ENCODE data around the gene SPSB1. TPM values are rescaled to one million over a fixed set of nuclear protein-coding genes. Genes with fewer than 3 reads are reported as not detected.

Gene SPSB1
- total RNA-seq, 4 donors from 2014 or later, result 12.3 to 29.6 (median 20.7) TPM

GRCh38 chr1:9258629-9259028 is 34.1 kb upstream of the SPSB1 start:
- no peak for DNase-seq
- Histone ChIP-seq H3K4me1 (no peaks in the 10 kb centered on the region), H3K9me3 (no peaks in the 10 kb centered on the region), H3K4me3 (no peak overlapping the region), H3K27ac (no peak overlapping the region), H3K36me3 (no peaks in the 10 kb centered on the region), H3K27me3 (no peaks in the 10 kb centered on the region)
- intact Hi-C loops (cut with DNase I; ENCODE audit: low total_unique reads), result no loop called here
- TF ChIP-seq CTCF (IDR thresholded peaks at IDR 0.05) (no peak), POLR2A (IDR thresholded peaks at IDR 0.05) (no peak)

GRCh38 chr1:9260059-9260766 is 32.5 kb upstream of the SPSB1 start:
- Histone ChIP-seq H3K4me3 (no peak overlapping the region), H3K9me3 (no peaks in the 10 kb centered on the region), H3K27me3 (no peaks in the 10 kb centered on the region), H3K36me3 (no peaks in the 10 kb centered on the region), H3K27ac (no peak overlapping the region), H3K4me1 (no peaks in the 10 kb centered on the region)
- TF ChIP-seq CTCF (IDR thresholded peaks at IDR 0.05), result no peak
- TF ChIP-seq POLR2A (IDR thresholded peaks at IDR 0.05), result no peak
- DNase-seq, result no peak
- intact Hi-C loops (cut with DNase I; ENCODE audit: low total_unique reads), result no loop called here

DNA sequence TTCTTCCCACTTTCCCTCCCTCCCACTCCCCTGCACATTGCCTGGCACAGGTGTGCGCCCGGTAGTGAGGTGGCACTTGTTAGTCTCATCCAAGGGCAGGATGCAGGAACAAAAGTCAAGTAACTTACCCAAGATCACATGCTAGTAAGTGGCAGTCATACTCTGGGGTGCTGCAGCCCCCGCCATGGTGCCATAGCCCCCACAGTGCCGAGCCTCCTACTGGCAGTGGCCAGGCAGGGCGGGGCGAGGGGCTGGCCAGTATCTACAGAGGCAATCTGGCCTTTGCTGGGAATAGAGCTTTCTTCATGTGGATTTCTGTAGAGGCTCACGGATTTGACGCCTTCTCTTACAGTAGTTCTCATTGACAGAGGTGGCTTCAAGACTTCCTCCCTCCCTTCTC is 31.2 kb upstream of the SPSB1 start:
- Histone ChIP-seq H3K4me3 (no peak overlapping the region), H3K27me3 (no peaks in the 10 kb centered on the region), H3K4me1 (no peaks in the 10 kb centered on the region), H3K36me3 (no peaks in the 10 kb centered on the region), H3K27ac (no peak overlapping the region), H3K9me3 (no peaks in the 10 kb centered on the region)
- intact Hi-C loops (cut with DNase I; ENCODE audit: low total_unique reads), result no loop called here
- DNase-seq, result no peak
- TF ChIP-seq POLR2A (IDR thresholded peaks at IDR 0.05) (no peak), CTCF (IDR thresholded peaks at IDR 0.05) (no peak)

DNA sequence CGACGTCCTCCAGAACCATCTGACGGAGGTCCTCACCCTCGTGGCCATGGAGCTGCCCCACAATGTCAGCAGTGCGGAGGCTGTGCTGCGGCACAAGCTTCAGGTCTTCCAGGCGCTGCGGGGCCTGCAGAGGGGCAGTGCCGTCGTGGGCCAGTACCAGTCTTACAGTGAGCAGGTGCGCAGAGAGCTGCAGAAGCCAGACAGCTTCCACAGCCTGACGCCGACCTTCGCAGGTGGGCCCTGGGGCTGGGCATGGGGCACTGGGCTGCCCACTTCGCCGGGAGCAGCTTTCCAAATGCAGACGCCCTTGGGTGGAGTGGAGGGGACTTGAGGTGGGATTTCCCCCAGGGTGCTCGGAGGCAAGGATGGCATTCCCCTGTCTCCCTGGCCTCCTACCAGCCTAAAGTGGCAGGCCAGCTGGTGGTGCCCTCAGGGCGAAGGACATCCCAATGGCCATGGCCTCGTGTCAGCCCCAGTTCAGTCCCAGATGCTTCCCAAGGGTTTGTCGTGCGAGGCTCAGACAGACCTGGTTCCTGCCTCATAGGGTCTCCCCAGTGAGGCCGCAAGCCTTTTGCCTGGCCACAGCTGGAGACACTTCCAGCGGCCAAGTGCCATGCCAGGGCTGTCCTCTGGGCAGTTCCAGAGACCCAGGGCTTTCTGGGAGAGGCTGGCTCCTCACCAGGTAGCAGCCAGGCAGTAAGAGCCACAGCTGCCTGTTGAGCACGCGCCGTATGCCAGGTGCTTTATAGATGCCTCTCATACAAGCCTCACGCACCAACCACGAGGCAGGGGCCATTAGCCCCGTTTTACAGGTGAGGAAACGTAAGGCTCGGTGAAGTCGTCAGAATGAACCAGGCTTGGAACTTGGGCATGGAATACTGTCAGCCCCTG is 30.4 kb upstream of the SPSB1 start:
- Histone ChIP-seq H3K4me1 (no peaks in the 10 kb centered on the region), H3K9me3 (no peaks in the 10 kb centered on the region), H3K36me3 (no peaks in the 10 kb centered on the region), H3K27me3 (no peaks in the 10 kb centered on the region), H3K4me3 (no peak overlapping the region), H3K27ac (no peak overlapping the region)
- no peak for DNase-seq
- TF ChIP-seq POLR2A (IDR thresholded peaks at IDR 0.05) (no peak), CTCF (IDR thresholded peaks at IDR 0.05) (no peak)
- intact Hi-C loops (cut with DNase I; ENCODE audit: low total_unique reads), result no loop called here

GRCh38 chr1:9263276-9263855 is 29.3 kb upstream of the SPSB1 start:
- H3K4me3 ChIP-seq, result no peak overlapping the region
- no peaks in the 10 kb centered on the region for H3K9me3 ChIP-seq
- H3K27ac ChIP-seq, result no peak overlapping the region
- intact Hi-C loops (cut with DNase I; ENCODE audit: low total_unique reads), result no loop called here
- H3K4me1 ChIP-seq, result no peaks in the 10 kb centered on the region
- no peak for DNase-seq
- H3K27me3 ChIP-seq, result no peaks in the 10 kb centered on the region
- no peaks in the 10 kb centered on the region for H3K36me3 ChIP-seq
- TF ChIP-seq POLR2A (IDR thresholded peaks at IDR 0.05), result no peak
- no peak for TF ChIP-seq CTCF (IDR thresholded peaks at IDR 0.05)

Data from uterus (tissue), 4 donors.